Fibroblast of lung (primary cell): ENCODE results near the gene TENT5C.

Experiments used
- CTCF ChIP-seq, 2 donors: IDR thresholded peaks in 1 of 2; conservative IDR thresholded peaks in 1 of 2; 1 replicate in 1 of 2; 2 replicates in 1 of 2; pipeline ENCODE4 v1.5.1; 2011 to 2012; ENCODE audit warnings: low read length in 2 of 2, control low read depth in 1 of 2, inconsistent platforms in 1 of 2, low read depth in 1 of 2, mild to moderate bottlenecking in 1 of 2
- EZH2 ChIP-seq: IDR thresholded peaks from 2 replicates; pipeline ENCODE4 v1.5.1; 2012; ENCODE audit warnings: low read length, control low read depth, mild to moderate bottlenecking; ENCODE audit errors: missing control alignments

- TF ChIP-seq CTCF (conservative IDR thresholded peaks at IDR 0.05 in 1 of 2, IDR thresholded peaks at IDR 0.05 in 1 of 2; ENCODE audit: low read depth in 1 of 2, low read length in 2 of 2) = no peak
- TF ChIP-seq EZH2 = no peak
Observed at GRCh38 chr1:117648015-117648414, 42.2 kb downstream of the TENT5C start.
